Measurements from ENCODE around the gene SDK2.

SDK2 gene

DNA sequence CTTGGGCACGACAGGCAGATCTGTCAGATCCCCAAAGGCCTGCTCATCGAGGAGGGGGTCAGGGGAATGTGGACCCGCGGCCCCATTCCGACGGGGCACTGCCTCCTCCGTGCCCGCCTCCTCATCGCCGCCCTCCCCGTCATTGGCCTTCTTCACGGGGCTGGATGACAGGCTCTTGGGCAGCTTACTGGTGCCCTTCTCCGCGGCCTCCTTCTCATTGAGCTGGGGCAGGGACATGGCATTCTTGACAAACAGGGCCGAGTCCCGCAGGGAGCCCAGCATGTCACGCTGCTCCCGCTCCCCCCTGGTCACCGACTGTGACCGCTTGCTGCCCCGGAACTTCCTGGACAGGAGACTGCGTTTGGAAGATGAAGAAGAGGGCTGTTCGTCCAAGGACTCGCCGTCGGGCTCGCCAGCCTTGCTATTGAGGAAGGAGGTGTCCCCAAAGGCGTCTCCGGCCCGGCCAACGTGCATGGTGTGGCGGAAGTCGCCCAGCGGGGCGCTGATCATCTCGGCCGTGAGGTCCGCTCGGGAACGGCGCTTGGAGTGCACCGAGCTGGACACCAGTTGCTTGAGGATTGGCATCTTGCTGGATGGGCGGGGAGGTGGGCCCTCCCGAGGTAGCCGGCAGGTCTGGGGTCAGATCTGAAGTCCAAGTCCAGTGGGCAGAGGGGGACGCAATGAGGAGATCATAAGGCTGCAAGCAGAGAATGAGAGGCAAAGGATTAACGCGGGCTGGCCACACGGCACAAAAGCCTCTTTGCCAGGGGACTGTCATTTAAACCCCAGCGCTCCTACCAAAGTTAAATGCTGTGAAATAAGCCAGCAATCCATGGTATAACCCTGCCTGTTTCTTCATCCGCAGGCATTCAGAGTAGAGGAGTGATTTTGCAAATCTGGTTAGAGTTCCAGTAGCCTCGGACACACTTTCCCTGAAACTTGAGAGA lies 358.1 kb downstream of the SDK2 start:
- POLR2A ChIA-PET: no interaction called here
- no peak overlapping the region for H3K27ac ChIP-seq (ENCODE audit: extremely low read depth, low read depth, low read length)
- no peak for TF ChIP-seq ZNF221 (tag by site-specific recombination; IDR thresholded peaks at IDR 0.05; ENCODE audit: borderline replicate concordance)
- TF ChIP-seq GLI4 (tag by site-specific recombination; IDR thresholded peaks at IDR 0.05): no peak
- TF ChIP-seq, protein P1, sequence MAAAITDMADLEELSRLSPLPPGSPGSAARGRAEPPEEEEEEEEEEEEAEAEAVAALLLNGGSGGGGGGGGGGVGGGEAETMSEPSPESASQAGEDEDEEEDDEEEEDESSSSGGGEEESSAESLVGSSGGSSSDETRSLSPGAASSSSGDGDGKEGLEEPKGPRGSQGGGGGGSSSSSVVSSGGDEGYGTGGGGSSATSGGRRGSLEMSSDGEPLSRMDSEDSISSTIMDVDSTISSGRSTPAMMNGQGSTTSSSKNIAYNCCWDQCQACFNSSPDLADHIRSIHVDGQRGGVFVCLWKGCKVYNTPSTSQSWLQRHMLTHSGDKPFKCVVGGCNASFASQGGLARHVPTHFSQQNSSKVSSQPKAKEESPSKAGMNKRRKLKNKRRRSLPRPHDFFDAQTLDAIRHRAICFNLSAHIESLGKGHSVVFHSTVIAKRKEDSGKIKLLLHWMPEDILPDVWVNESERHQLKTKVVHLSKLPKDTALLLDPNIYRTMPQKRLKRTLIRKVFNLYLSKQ (tag by site-specific recombination; IDR thresholded peaks at IDR 0.05; ENCODE audit: borderline replicate concordance): no peak
- no peak for TF ChIP-seq ZNF510 (tag by site-specific recombination; IDR thresholded peaks at IDR 0.05; ENCODE audit: insufficient replicate concordance)
- H3K36me3 ChIP-seq (ENCODE audit: control insufficient read depth in 2 of 2, insufficient read depth in 1 of 2, low read length in 2 of 2): peaks cover 0 to 23% of the 10 kb centered on the region in 2 experiments; a peak in 1 of 3 replicates
- no peak overlapping the region for H3K4me3 ChIP-seq (ENCODE audit: low read depth, low read length)
- H3K9me3 ChIP-seq (ENCODE audit: control insufficient read depth, insufficient read depth, low read depth, low read length): no peaks in the 10 kb centered on the region
- CTCF ChIA-PET: no interaction called here
- peaks cover 10% of the 10 kb centered on the region for H3K4me1 ChIP-seq (ENCODE audit: control insufficient read depth, insufficient read depth, low read length)

DNA sequence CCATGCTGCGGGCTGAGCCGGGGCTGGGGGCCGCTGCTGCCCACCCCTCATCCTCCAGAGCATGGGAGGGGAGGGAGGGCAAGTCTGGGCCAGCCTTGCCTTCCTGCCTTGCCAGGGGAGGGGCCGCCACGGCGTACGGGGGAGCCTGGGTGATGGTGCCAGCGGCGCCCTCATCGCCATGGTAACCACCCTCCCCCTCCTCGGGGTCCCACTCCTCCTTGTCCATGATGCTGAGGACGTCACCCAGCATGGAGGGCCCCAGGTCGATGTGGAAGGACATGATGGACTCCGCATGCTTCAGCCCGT lies 358.7 kb downstream of the SDK2 start:
- TF ChIP-seq ZNF830 (tag by site-specific recombination; IDR thresholded peaks at IDR 0.05; ENCODE audit: low read depth): no peak
- TF ChIP-seq ZNF266 (tag by site-specific recombination; IDR thresholded peaks at IDR 0.05; ENCODE audit: low read depth): no peak
- TF ChIP-seq ZNF585B (tag by site-specific recombination; IDR thresholded peaks at IDR 0.05): no peak
- TF ChIP-seq ZNF157 (tag by site-specific recombination; IDR thresholded peaks at IDR 0.05): no peak
- TF ChIP-seq ZNF114 (tag by site-specific recombination; IDR thresholded peaks at IDR 0.05): no peak
- TF ChIP-seq ZNF121 (tag by site-specific recombination; IDR thresholded peaks at IDR 0.05): no peak
- no peak for TF ChIP-seq ZNF211 (tag by site-specific recombination; IDR thresholded peaks at IDR 0.05; ENCODE audit: low read depth)
- TF ChIP-seq ZNF670 (tag by site-specific recombination; IDR thresholded peaks at IDR 0.05; ENCODE audit: low read depth): no peak
- TF ChIP-seq ZBTB21 (tag by site-specific recombination; IDR thresholded peaks at IDR 0.05): no peak
- TF ChIP-seq ZNF140 (tag by site-specific recombination; IDR thresholded peaks at IDR 0.05): no peak
- H3K36me3 ChIP-seq (ENCODE audit: control insufficient read depth in 2 of 2, insufficient read depth in 1 of 2, low read length in 2 of 2): peaks cover 0 to 23% of the 10 kb centered on the region in 2 experiments; a peak in 1 of 3 replicates
- H3K4me1 ChIP-seq (ENCODE audit: control insufficient read depth, insufficient read depth, low read length): peaks cover 10% of the 10 kb centered on the region
- no peaks in the 10 kb centered on the region for H3K9me3 ChIP-seq (ENCODE audit: control insufficient read depth, insufficient read depth, low read depth, low read length)
- H3K27ac ChIP-seq (ENCODE audit: extremely low read depth, low read depth, low read length): no peak overlapping the region
- ChIA-PET CTCF (no interaction called here), POLR2A (no interaction called here)
- H3K4me3 ChIP-seq (ENCODE audit: low read depth, low read length): no peak overlapping the region

DNA sequence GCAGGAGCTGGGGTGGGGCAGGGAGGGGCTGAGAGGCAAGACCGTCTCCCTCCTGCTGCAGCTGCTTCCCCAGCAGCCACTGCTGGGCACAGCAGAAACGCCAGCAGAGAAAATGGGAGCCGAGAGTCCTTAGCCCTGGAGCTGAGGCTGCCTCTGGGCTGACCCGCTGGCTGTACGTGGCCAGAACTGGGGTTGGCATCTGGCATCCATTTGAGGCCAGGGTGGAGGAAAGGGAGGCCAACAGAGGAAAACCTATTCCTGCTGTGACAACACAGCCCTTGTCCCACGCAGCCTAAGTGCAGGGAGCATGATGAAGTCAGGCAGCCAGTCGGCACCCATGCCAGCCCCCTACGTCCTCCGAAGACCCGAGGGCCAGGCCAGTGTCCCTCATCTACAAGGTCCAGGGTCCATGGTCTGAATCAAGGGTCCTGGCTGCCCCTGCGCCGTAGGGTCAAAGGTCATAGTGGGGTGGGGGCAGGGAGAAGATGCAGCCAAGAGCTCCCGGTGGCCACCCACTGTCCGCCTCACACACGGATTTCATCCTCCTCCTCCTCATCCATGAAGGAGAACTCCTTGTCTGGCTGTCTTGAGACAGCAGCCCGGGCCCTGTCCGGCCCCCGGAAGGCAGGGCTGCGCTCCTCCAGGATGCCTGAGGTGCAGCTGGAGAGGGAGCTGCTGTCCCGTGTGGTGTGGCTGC lies 359.2 kb downstream of the SDK2 start:
- peaks cover 10% of the 10 kb centered on the region for H3K4me1 ChIP-seq (ENCODE audit: control insufficient read depth, insufficient read depth, low read length)
- ChIA-PET POLR2A (interaction anchor here (1.2 kb wide), 1 partner anchor 26 kb away, joined by 5 read pairs; no protein-coding TSS in a partner anchor), CTCF (interaction anchor here (0.5 to 1.0 kb wide), 2 partner anchors 26 to 730 kb away, joined by 4 to 5 read pairs; no protein-coding TSS in a partner anchor)
- no peak overlapping the region for H3K4me3 ChIP-seq (ENCODE audit: low read depth, low read length)
- TF ChIP-seq EGR2 (tag by site-specific recombination; IDR thresholded peaks at IDR 0.05; ENCODE audit: low read depth) (0 out of 2 replicates have a peak, but pooled peaks have one; percentile 5), ZNF24 (tag by site-specific recombination; IDR thresholded peaks at IDR 0.05) (no peak), ZNF341 (tag by site-specific recombination; IDR thresholded peaks at IDR 0.05; ENCODE audit: low read depth) (peak; percentile 23; the same call in 1 of the 2 replicates), ZNF600 (tag by site-specific recombination; IDR thresholded peaks at IDR 0.05) (peak; percentile 28; the same call in 1 of the 2 replicates), ZIC2 (tag by site-specific recombination; IDR thresholded peaks at IDR 0.05) (peak; percentile 44; the same call in 1 of the 2 replicates)
- no peak overlapping the region; the same call in 1 of the 2 replicates for H3K27ac ChIP-seq (ENCODE audit: extremely low read depth, low read depth, low read length)
- no peaks in the 10 kb centered on the region for H3K9me3 ChIP-seq (ENCODE audit: control insufficient read depth, insufficient read depth, low read depth, low read length)
- peaks cover 0 to 23% of the 10 kb centered on the region in 2 experiments; a peak in 1 of 3 replicates for H3K36me3 ChIP-seq (ENCODE audit: control insufficient read depth in 2 of 2, insufficient read depth in 1 of 2, low read length in 2 of 2)
